CD14-positive monocyte (primary cell): ENCODE measurements around the gene SEC14L2. TPM values are rescaled to one million over a fixed set of nuclear protein-coding genes. Genes with fewer than 3 reads are reported as not detected.

Source experiments
- DNase-seq, 3 donors: peaks; one replicate each; pipeline ENCODE4 v3.0.0-alpha.2; 2011 to 2022
- H2AFZ ChIP-seq: 2 replicates; pipeline ENCODE4 v1.6.0; 2012; ENCODE audit warnings: mild to moderate bottlenecking, low read depth, low read length, inconsistent platforms; ENCODE audit not compliant: insufficient read depth, poor library complexity, severe bottlenecking
- H3K27ac ChIP-seq, 2 donors: 1 replicate in 1 of 2; 2 replicates in 1 of 2; pipeline ENCODE4 v1.5.1; 2012 to 2013; ENCODE audit warnings: low read length in 2 of 2, control low read depth in 1 of 2, inconsistent platforms in 1 of 2, low read depth in 1 of 2, mild to moderate bottlenecking in 1 of 2
- H3K27me3 ChIP-seq, 2 donors: one replicate each; pipeline versions ENCODE4 v1.6.0 to v1.6.1; 2011 to 2013; ENCODE audit warnings: low read length in 2 of 2; ENCODE audit not compliant: control insufficient read depth in 2 of 2, insufficient read depth in 2 of 2
- H3K36me3 ChIP-seq, 2 donors: replicated peaks in 1 of 2; 1 replicate in 1 of 2; 2 replicates in 1 of 2; pipeline versions ENCODE4 v1.5.1 to v1.6.1; 2012 to 2013; ENCODE audit warnings: low read length in 2 of 2, control low read depth in 1 of 2, inconsistent platforms in 1 of 2, mild to moderate bottlenecking in 1 of 2; ENCODE audit not compliant: insufficient read depth in 2 of 2, control insufficient read depth in 1 of 2
- H3K4me1 ChIP-seq, 2 donors: 1 replicate in 1 of 2; 2 replicates in 1 of 2; pipeline versions ENCODE4 v1.5.1 to v1.6.1; 2012 to 2013; ENCODE audit warnings: low read length in 2 of 2, control low read depth in 1 of 2, inconsistent platforms in 1 of 2, mild to moderate bottlenecking in 1 of 2, moderate library complexity in 1 of 2; ENCODE audit not compliant: insufficient read depth in 2 of 2, control insufficient read depth in 1 of 2
- H3K4me2 ChIP-seq: replicated peaks from 2 replicates; pipeline ENCODE3; 2012; ENCODE audit warnings: low read length, moderate library complexity, mild to moderate bottlenecking; ENCODE audit not compliant: poor library complexity, severe bottlenecking; ENCODE audit errors: extremely low read depth
- H3K4me3 ChIP-seq, 3 experiments: fragments of 200-600 bp in 1 of 3; sonication (generic) in 1 of 3; replicated peaks in 1 of 3; 1 replicate in 2 of 3; 2 replicates in 1 of 3; pipeline ENCODE4 v1.5.1; 2011 to 2013; ENCODE audit warnings: low read length in 3 of 3, mild to moderate bottlenecking in 3 of 3, control low read depth in 2 of 3, low read depth in 2 of 3, inconsistent platforms in 1 of 3, moderate library complexity in 1 of 3
- H3K79me2 ChIP-seq: 2 replicates; pipeline ENCODE4 v1.6.0; 2012; ENCODE audit warnings: mild to moderate bottlenecking, control low read depth, inconsistent platforms, low read length, moderate library complexity; ENCODE audit not compliant: insufficient read depth
- H3K9ac ChIP-seq: 2 replicates; pipeline ENCODE4 v1.6.0; 2017; ENCODE audit warnings: low read length, mild to moderate bottlenecking; ENCODE audit not compliant: insufficient read depth, poor library complexity, severe bottlenecking
- H3K9me3 ChIP-seq, 2 donors: replicated peaks in 1 of 2; 1 replicate in 1 of 2; 2 replicates in 1 of 2; pipeline versions ENCODE4 v1.5.1 to v1.6.1; 2012 to 2013; ENCODE audit warnings: low read length in 2 of 2, control low read depth in 1 of 2; ENCODE audit not compliant: control insufficient read depth in 1 of 2, insufficient read depth in 1 of 2
- H4K20me1 ChIP-seq: 2 replicates; pipeline ENCODE4 v1.6.0; 2012; ENCODE audit warnings: mild to moderate bottlenecking, low read length, control low read depth, moderate library complexity; ENCODE audit not compliant: insufficient read depth
- H3K27ac Mint-ChIP-seq, 7 donors: one replicate each; pipeline ENCODE4 v1.8.0; 2020; ENCODE audit warnings: mild to moderate bottlenecking in 7 of 7, mixed read lengths in 7 of 7, moderate library complexity in 6 of 7, inconsistent platforms in 2 of 7
- H3K27me3 Mint-ChIP-seq, 3 donors: one replicate each; pipeline ENCODE4 v1.8.0; 2021 to 2022; ENCODE audit warnings: low read depth in 3 of 3, mild to moderate bottlenecking in 3 of 3, mixed read lengths in 3 of 3, moderate library complexity in 3 of 3, inconsistent platforms in 1 of 3
- H3K36me3 Mint-ChIP-seq, 2 donors: one replicate each; pipeline ENCODE4 v1.8.0; 2020; ENCODE audit warnings: mixed read lengths in 2 of 2, inconsistent platforms in 1 of 2, mild to moderate bottlenecking in 1 of 2
- H3K4me1 Mint-ChIP-seq: one replicate; pipeline ENCODE4 v1.8.0; 2020; ENCODE audit warnings: mild to moderate bottlenecking, mixed read lengths
- H3K4me3 Mint-ChIP-seq, 2 donors: one replicate each; pipeline ENCODE4 v1.8.0; 2020; ENCODE audit warnings: mild to moderate bottlenecking in 2 of 2, mixed read lengths in 2 of 2, moderate library complexity in 1 of 2
- H3K9me3 Mint-ChIP-seq, 7 donors: one replicate each; pipeline ENCODE4 v1.8.0; 2020 to 2022; ENCODE audit warnings: mixed read lengths in 7 of 7, mild to moderate bottlenecking in 6 of 7, moderate library complexity in 6 of 7, inconsistent platforms in 2 of 7
- CTCF ChIP-seq: fragments of 200-600 bp; IDR thresholded peaks from one replicate; pipeline ENCODE4 v1.8.0; 2022; ENCODE audit warnings: antibody characterized with exemption, mild to moderate bottlenecking
- WGBS: methylation state at CpG from one replicate; pipeline ENCODE4 v1.1.5; 2013; ENCODE audit warnings: missing lambda C conversion rate; ENCODE audit not compliant: insufficient coverage; 5-methylcytosine and 5-hydroxymethylcytosine counted together
- intact Hi-C, 2 donors: fragments of 100-400 bp; cut with micrococcal nuclease; formaldehyde crosslinking; loops; one replicate each; pipeline versions ENCODE4 v1.15.0 to v1.15.1; 2023
- polyA plus RNA-seq, 3 donors: library from polyadenylated mRNA; depleted of rRNA in 1 of 3; unstranded in 2 of 3; stranded (reverse) in 1 of 3; fragments of 300-500 nt in 2 of 3; fragments of >200 nt in 1 of 3; fragmentation: Illumina TruSeq in 2 of 3; gene quantifications; 1 replicate in 2 of 3; 2 replicates in 1 of 3; pipeline ENCODE4 v1.2.3, GENCODE V29; 2012 to 2021

SEC14L2 gene
- polyA plus RNA-seq, 3 donors = 0.03 TPM; not detected in 1

GRCh38 chr22:30413745-30414524 lies 17.1 kb downstream of the SEC14L2 start:
- no peaks in the 10 kb centered on the region for H3K4me1 ChIP-seq
- Mint-ChIP-seq H3K27me3 (peaks cover 0 to 6% (median 4%) of the 10 kb centered on the region in 3 donors), H3K27ac (no peak overlapping the region), H3K4me1 (no peaks in the 10 kb centered on the region), H3K9me3 (no peaks in the 10 kb centered on the region), H3K4me3 (no peak overlapping the region), H3K36me3 (peaks cover 21 to 26% of the 10 kb centered on the region in 2 donors)
- peaks cover 4 to 31% of the 10 kb centered on the region in 2 donors for H3K36me3 ChIP-seq
- DNase-seq = no peak
- H4K20me1 ChIP-seq = no peaks in the 10 kb centered on the region
- no peak overlapping the region for H2AFZ ChIP-seq
- H3K4me2 ChIP-seq = no peak overlapping the region
- H3K4me3 ChIP-seq = no peak overlapping the region
- intact Hi-C loops = no loop called here
- TF ChIP-seq CTCF = no peak
- H3K79me2 ChIP-seq = no peaks in the 10 kb centered on the region
- H3K27me3 ChIP-seq = no peaks in the 10 kb centered on the region
- H3K27ac ChIP-seq = no peak overlapping the region
- H3K9ac ChIP-seq = no peak overlapping the region
- WGBS = 90% methylated on average over 2 of the region's 5 CpGs
- H3K9me3 ChIP-seq = no peaks in the 10 kb centered on the region

GRCh38 chr22:30414525-30415047 lies 17.8 kb downstream of the SEC14L2 start:
- no peak for DNase-seq
- no peak overlapping the region for H3K4me3 Mint-ChIP-seq
- no peak overlapping the region for H3K27ac ChIP-seq
- H3K9me3 ChIP-seq = no peaks in the 10 kb centered on the region
- no peaks in the 10 kb centered on the region for H3K27me3 ChIP-seq
- H3K36me3 ChIP-seq = peaks cover 4 to 31% of the 10 kb centered on the region in 2 donors
- H3K4me2 ChIP-seq = no peak overlapping the region
- peaks cover 0 to 6% (median 4%) of the 10 kb centered on the region in 3 donors for H3K27me3 Mint-ChIP-seq
- no peak overlapping the region for H2AFZ ChIP-seq
- H3K9ac ChIP-seq = no peak overlapping the region
- no peaks in the 10 kb centered on the region for H4K20me1 ChIP-seq
- no peaks in the 10 kb centered on the region for H3K4me1 Mint-ChIP-seq
- no peaks in the 10 kb centered on the region for H3K79me2 ChIP-seq
- H3K4me1 ChIP-seq = no peaks in the 10 kb centered on the region
- H3K9me3 Mint-ChIP-seq = no peaks in the 10 kb centered on the region
- no peak for TF ChIP-seq CTCF
- WGBS = 100% methylated on average over 3 of the region's 4 CpGs
- intact Hi-C loops = no loop called here
- H3K4me3 ChIP-seq = no peak overlapping the region
- peaks cover 26% of the 10 kb centered on the region in 2 donors for H3K36me3 Mint-ChIP-seq
- H3K27ac Mint-ChIP-seq = no peak overlapping the region
